ENCODE measurements around the gene TIPARP.

GRCh38 chr3:156688632-156689452 is 14.5 kb downstream of the TIPARP start:
- TF ChIP-seq EZH2phosphoT487 (IDR thresholded peaks at IDR 0.05; ENCODE audit: unreplicated experiment) (no peak), CTCF (conservative IDR thresholded peaks at IDR 0.05; ENCODE audit: low read depth in 2 of 2) (no peak), POLR2AphosphoS5 (IDR thresholded peaks at IDR 0.05; ENCODE audit: low read depth) (no peak), ZNF331 (CRISPR knock-in tag; IDR thresholded peaks at IDR 0.05; ENCODE audit: low read depth) (no peak), JUNB (IDR thresholded peaks at IDR 0.05; ENCODE audit: unreplicated experiment) (no peak), EZH2 (IDR thresholded peaks at IDR 0.05; ENCODE audit: low read depth, unreplicated experiment) (no peak), ZNF114 (CRISPR knock-in tag; IDR thresholded peaks at IDR 0.05) (no peak), STAT1 (IDR thresholded peaks at IDR 0.05; ENCODE audit: unreplicated experiment) (no peak), CREB1 (CRISPR knock-in tag; IDR thresholded peaks at IDR 0.05; ENCODE audit: low read depth) (no peak), REST (IDR thresholded peaks at IDR 0.05; ENCODE audit: unreplicated experiment) (no peak), ZNF462 (CRISPR knock-in tag; IDR thresholded peaks at IDR 0.05) (no peak), NANOG (IDR thresholded peaks at IDR 0.05; ENCODE audit: borderline replicate concordance) (no peak)
- TF ChIP-seq, protein P1, sequence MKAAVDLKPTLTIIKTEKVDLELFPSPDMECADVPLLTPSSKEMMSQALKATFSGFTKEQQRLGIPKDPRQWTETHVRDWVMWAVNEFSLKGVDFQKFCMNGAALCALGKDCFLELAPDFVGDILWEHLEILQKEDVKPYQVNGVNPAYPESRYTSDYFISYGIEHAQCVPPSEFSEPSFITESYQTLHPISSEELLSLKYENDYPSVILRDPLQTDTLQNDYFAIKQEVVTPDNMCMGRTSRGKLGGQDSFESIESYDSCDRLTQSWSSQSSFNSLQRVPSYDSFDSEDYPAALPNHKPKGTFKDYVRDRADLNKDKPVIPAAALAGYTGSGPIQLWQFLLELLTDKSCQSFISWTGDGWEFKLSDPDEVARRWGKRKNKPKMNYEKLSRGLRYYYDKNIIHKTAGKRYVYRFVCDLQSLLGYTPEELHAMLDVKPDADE (IDR thresholded peaks at IDR 0.05), result no peak

Data from GM23338 (cell line).